Right atrium auricular region (tissue), 2 donors: ENCODE data around the gene NT5C3B. TPM values are rescaled to one million over a fixed set of nuclear protein-coding genes. Genes with fewer than 3 reads are reported as not detected.

ENCODE experiments used
- DNase-seq: peaks from one replicate; pipeline ENCODE4 v3.0.0-alpha.2; 2019; ENCODE audit warnings: low spot score
- H3K27ac ChIP-seq, 2 donors: fragments of 200-600 bp; sonication (generic); 1 replicate in 1 of 2; 2 replicates in 1 of 2; pipeline ENCODE4 v1.5.1; 2016 to 2019
- H3K27me3 ChIP-seq, 2 donors: fragments of 200-600 bp; sonication (generic); one replicate each; pipeline versions ENCODE4 v1.5.1 to v1.6.0; 2017 to 2019
- H3K36me3 ChIP-seq: fragments of 200-600 bp; sonication (generic); one replicate; pipeline ENCODE4 v1.5.1; 2016
- H3K4me1 ChIP-seq, 2 donors: fragments of 200-600 bp; sonication (generic); one replicate each; pipeline versions ENCODE4 v1.5.1 to v1.6.0; 2017 to 2019
- H3K4me3 ChIP-seq, 2 donors: fragments of 200-600 bp; sonication (generic); 1 replicate in 1 of 2; 2 replicates in 1 of 2; pipeline ENCODE4 v1.5.1; 2017 to 2019; ENCODE audit warnings: mild to moderate bottlenecking in 1 of 2, moderate library complexity in 1 of 2
- H3K9me3 ChIP-seq, 2 donors: fragments of 200-600 bp; sonication (generic); one replicate each; pipeline ENCODE4 v1.5.1; 2019
- total RNA-seq, 2 donors: library from RNA; depleted of rRNA; stranded (reverse); fragments of >200 nt; gene quantifications; one replicate each; pipeline ENCODE4 v1.1.0, GENCODE V29; 2016
- TF ChIP-seq, protein P1 (sequence below), 2 donors: fragments of 200-600 bp; sonication (generic); IDR thresholded peaks; one replicate each; pipeline ENCODE4 v1.5.1; 2019; ENCODE audit warnings: antibody characterized with exemption in 2 of 2

NT5C3B gene
- total RNA-seq, 2 donors from 2014 or later = 27.1 to 43.3 TPM

DNA sequence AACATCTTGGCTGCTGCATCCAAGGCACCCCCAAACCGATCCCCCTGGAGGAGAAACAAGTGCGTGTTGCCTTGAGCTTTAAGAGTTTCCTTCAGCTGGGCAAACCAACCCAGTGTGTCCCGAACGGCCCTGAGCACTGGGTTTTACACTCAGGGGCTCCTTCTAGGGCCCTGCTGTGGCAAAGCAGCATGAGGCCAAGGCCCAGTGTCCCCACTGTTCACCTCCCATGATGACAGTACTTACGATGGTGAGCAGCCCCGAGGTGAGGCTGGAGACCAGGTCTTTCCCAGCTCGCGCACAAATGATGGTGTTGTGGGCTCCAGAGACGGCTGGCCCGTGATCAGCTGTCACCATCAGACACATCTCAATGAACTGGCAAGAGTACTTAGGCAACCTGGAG is 35.8 kb upstream of the NT5C3B start:
- no peak overlapping the region for H3K4me3 ChIP-seq
- TF ChIP-seq, protein P1, sequence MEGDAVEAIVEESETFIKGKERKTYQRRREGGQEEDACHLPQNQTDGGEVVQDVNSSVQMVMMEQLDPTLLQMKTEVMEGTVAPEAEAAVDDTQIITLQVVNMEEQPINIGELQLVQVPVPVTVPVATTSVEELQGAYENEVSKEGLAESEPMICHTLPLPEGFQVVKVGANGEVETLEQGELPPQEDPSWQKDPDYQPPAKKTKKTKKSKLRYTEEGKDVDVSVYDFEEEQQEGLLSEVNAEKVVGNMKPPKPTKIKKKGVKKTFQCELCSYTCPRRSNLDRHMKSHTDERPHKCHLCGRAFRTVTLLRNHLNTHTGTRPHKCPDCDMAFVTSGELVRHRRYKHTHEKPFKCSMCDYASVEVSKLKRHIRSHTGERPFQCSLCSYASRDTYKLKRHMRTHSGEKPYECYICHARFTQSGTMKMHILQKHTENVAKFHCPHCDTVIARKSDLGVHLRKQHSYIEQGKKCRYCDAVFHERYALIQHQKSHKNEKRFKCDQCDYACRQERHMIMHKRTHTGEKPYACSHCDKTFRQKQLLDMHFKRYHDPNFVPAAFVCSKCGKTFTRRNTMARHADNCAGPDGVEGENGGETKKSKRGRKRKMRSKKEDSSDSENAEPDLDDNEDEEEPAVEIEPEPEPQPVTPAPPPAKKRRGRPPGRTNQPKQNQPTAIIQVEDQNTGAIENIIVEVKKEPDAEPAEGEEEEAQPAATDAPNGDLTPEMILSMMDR (IDR thresholded peaks at IDR 0.05) = no peak
- no peaks in the 10 kb centered on the region for H3K27me3 ChIP-seq
- no peaks in the 10 kb centered on the region for H3K9me3 ChIP-seq
- H3K4me1 ChIP-seq = no peaks in the 10 kb centered on the region
- H3K27ac ChIP-seq = no peak overlapping the region
- H3K36me3 ChIP-seq = peaks cover 57% of the 10 kb centered on the region
- DNase-seq = no peak

DNA sequence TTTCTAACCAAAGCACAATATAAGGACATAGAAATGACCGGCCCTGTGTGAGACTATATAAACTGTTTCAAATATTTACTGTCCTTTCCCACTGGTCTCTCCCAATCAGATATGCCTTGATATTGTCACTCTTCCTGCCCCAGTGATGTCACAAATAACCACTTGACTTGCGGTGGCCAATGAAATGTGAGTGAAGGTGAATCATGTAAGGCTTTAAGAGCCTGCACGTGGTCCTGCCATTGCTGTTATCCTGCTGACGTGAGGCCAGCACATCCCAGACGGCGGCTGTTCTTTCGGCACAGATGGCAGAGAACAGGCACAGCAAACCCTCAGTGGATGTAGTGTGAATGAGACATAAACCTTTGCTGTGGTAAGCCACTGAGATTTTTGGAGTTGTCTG is 34.6 kb upstream of the NT5C3B start:
- DNase-seq = no peak
- Histone ChIP-seq H3K4me1 (peaks cover 0 to under 1% of the 10 kb centered on the region in 2 donors), H3K36me3 (peaks cover 56% of the 10 kb centered on the region), H3K4me3 (no peak overlapping the region), H3K9me3 (no peaks in the 10 kb centered on the region), H3K27me3 (no peaks in the 10 kb centered on the region), H3K27ac (no peak overlapping the region)
- TF ChIP-seq, protein P1 (IDR thresholded peaks at IDR 0.05) = no peak

DNA sequence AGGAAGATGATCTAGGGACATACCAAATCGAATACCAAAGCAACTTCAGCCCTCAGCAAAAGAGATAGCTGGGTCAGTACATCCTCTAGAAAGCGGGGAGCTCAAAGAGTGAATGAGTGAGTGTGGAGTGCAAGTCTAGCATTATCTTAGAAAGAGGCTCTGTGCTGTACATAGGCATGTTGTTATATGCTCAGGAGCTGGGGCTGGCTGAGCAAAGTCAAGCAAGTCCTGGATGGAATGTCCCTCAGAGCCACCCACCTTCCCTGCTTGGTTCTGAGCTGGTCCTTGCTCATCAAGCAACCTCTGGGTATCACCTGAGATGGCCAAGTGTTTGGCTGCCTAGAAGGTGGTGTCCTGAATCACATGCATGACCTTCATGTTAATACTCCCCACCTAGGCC is 34.1 kb upstream of the NT5C3B start:
- TF ChIP-seq, protein P1 (IDR thresholded peaks at IDR 0.05) = no peak
- Histone ChIP-seq H3K27me3 (no peaks in the 10 kb centered on the region), H3K4me3 (no peak overlapping the region), H3K9me3 (no peaks in the 10 kb centered on the region), H3K4me1 (peaks cover 0 to 3% of the 10 kb centered on the region in 2 donors), H3K27ac (no peak overlapping the region), H3K36me3 (peaks cover 56% of the 10 kb centered on the region)
- no peak for DNase-seq

DNA sequence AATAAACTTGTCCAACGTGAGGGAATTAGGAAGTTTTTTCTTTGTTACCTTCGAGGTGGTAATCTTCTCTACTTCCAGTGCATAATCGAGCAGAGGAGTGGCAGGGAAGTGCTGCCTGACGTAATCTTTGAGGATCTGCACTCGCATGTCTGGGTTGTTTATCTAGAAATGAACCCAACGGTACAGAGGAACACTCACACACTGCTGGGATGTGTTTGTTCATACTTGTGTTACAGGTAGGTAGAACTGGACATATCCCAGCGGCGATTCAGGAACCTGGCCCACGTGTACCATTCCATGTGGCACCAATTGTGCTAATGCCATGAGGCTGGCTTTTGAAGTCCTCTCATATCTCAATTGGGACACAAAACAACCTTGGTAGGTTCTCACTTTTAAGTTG is 33.4 kb upstream of the NT5C3B start:
- Histone ChIP-seq H3K4me3 (no peak overlapping the region), H3K27me3 (no peaks in the 10 kb centered on the region), H3K9me3 (no peaks in the 10 kb centered on the region), H3K36me3 (peaks cover 56% of the 10 kb centered on the region), H3K4me1 (peaks cover 0 to 3% of the 10 kb centered on the region in 2 donors), H3K27ac (no peak overlapping the region)
- no peak for DNase-seq
- TF ChIP-seq, protein P1 (IDR thresholded peaks at IDR 0.05) = no peak

DNA sequence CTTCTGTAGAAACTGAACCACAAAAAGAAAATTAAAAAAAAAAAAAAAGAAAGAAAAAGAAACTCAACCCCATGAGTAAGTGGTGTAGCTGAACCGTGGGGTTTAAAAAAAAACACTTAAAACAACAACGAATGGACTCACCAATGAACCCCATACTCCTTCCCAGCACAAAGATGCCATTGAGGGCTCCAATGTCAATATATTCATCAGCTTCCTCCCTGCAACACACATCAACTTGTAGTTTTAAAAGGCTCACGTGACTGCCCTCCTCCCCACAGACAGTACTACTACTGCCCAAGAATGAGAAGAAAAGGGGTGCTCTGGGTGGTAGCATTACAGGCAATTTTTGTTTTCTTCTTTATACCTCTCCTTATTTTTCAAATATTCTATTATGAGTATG is 32.5 kb upstream of the NT5C3B start:
- no peak overlapping the region for H3K4me3 ChIP-seq
- DNase-seq = no peak
- H3K27ac ChIP-seq = no peak overlapping the region
- H3K36me3 ChIP-seq = peaks cover 51% of the 10 kb centered on the region
- H3K9me3 ChIP-seq = no peaks in the 10 kb centered on the region
- TF ChIP-seq, protein P1 (IDR thresholded peaks at IDR 0.05) = no peak
- peaks cover 0 to 11% of the 10 kb centered on the region in 2 donors for H3K4me1 ChIP-seq
- H3K27me3 ChIP-seq = no peaks in the 10 kb centered on the region

DNA sequence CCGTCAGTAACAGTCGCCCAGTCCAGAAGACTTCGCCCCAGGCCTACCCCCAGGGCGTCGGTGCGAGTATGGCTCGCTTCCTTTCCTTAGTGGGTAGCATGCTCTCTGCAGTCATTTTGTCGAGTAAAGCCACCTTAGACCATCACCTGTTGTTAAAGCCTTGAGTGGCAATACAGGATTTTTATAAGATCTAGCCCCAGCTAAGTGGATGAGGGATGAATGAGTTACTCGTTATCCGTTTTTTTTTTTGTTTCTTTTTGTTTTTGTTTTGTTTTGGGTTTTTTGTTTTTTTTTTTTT is 29.5 kb upstream of the NT5C3B start:
- TF ChIP-seq, protein P1 (IDR thresholded peaks at IDR 0.05) = peak in 1 of 2 donors; percentile 45
- peaks cover 28% of the 10 kb centered on the region for H3K36me3 ChIP-seq
- peaks cover 0 to 33% of the 10 kb centered on the region in 2 donors for H3K4me1 ChIP-seq
- H3K27ac ChIP-seq = peak overlapping the region; percentile 54 to 97
- H3K4me3 ChIP-seq = peak overlapping the region; percentile 94 to 100
- DNase-seq = no peak
- H3K9me3 ChIP-seq = no peaks in the 10 kb centered on the region
- no peaks in the 10 kb centered on the region for H3K27me3 ChIP-seq
